ENCODE measurements around the gene CD1D. TPM values are rescaled to one million over a fixed set of nuclear protein-coding genes. Genes with fewer than 3 reads are reported as not detected.

The CD1D gene
- total and polyA plus RNA-seq, 7 experiments from 2014 or later, result 0.09 to 13.2 (median 0.93) TPM; not detected in 3

- H3K4me1 ChIP-seq (ENCODE audit: control insufficient read depth in 2 of 2, insufficient read depth in 2 of 2, low read length in 2 of 2), result peaks cover 9 to 12% of the 10 kb centered on the region in 2 donors
- H3K4me3 ChIP-seq (ENCODE audit: low read length), result no peak overlapping the region
- Mint-ChIP-seq H3K9me3 (peaks cover 0 to 4% (median 0%) of the 10 kb centered on the region in 11 donors), H3K27me3 (peaks cover 0 to 14% (median 10%) of the 10 kb centered on the region in 5 donors), H3K36me3 (peaks cover 0 to 4% (median 0%) of the 10 kb centered on the region in 5 donors), H3K4me3 (no peak overlapping the region), H3K4me1 (peaks cover 20 to 29% (median 27%) of the 10 kb centered on the region in 7 donors), H3K27ac (no peak overlapping the region)
- ATAC-seq (no peak), DNase-seq (no peak)
- ChIA-PET POLR2A (no interaction called here), CTCF (no interaction called here)
- H3K36me3 ChIP-seq (ENCODE audit: control insufficient read depth in 2 of 3, insufficient read depth in 3 of 3, low read length in 3 of 3), result peaks cover 0 to 4% (median 0%) of the 10 kb centered on the region in 3 experiments
- no peak overlapping the region for H3K27ac ChIP-seq (ENCODE audit: low read depth, low read length)
- no peaks in the 10 kb centered on the region for H3K9me3 ChIP-seq (ENCODE audit: control insufficient read depth in 2 of 3, low read length in 3 of 3)
- H3K27me3 ChIP-seq (ENCODE audit: control insufficient read depth in 2 of 2, insufficient read depth in 2 of 2, low read length in 2 of 2), result no peaks in the 10 kb centered on the region
- intact Hi-C loops (cut with micrococcal nuclease), result no loop called here
Observed at GRCh38 chr1:158153179-158153578, 27.5 kb upstream of the CD1D start.

- no peak overlapping the region for H3K4me3 Mint-ChIP-seq
- Histone ChIP-seq H3K27me3 (ENCODE audit: control insufficient read depth in 2 of 2, insufficient read depth in 2 of 2, low read length in 2 of 2) (no peaks in the 10 kb centered on the region), H3K27ac (ENCODE audit: low read depth, low read length) (no peak overlapping the region), H3K4me1 (ENCODE audit: control insufficient read depth in 2 of 2, insufficient read depth in 2 of 2, low read length in 2 of 2) (peaks cover 9 to 12% of the 10 kb centered on the region in 2 donors), H3K9me3 (ENCODE audit: control insufficient read depth in 2 of 3, low read length in 3 of 3) (no peaks in the 10 kb centered on the region), H3K36me3 (ENCODE audit: control insufficient read depth in 2 of 3, insufficient read depth in 3 of 3, low read length in 3 of 3) (peaks cover 0 to 4% (median 0%) of the 10 kb centered on the region in 3 experiments), H3K4me3 (ENCODE audit: low read length) (no peak overlapping the region)
- H3K4me1 Mint-ChIP-seq, result peaks cover 17 to 22% (median 21%) of the 10 kb centered on the region in 7 donors
- ATAC-seq (no peak), DNase-seq (no peak)
- peaks cover 0 to 3% (median 0%) of the 10 kb centered on the region in 11 donors for H3K9me3 Mint-ChIP-seq
- ChIA-PET CTCF (interaction anchor here (0.7 kb wide), 1 partner anchor 58 kb away, joined by 4 read pairs; no protein-coding TSS in a partner anchor), POLR2A (no interaction called here)
- H3K27me3 Mint-ChIP-seq, result peaks cover 6 to 20% (median 10%) of the 10 kb centered on the region in 5 donors
- H3K36me3 Mint-ChIP-seq, result peaks cover 0 to 4% (median 0%) of the 10 kb centered on the region in 5 donors
- intact Hi-C loops (cut with micrococcal nuclease), result no loop called here
- no peak overlapping the region for H3K27ac Mint-ChIP-seq
Observed at GRCh38 chr1:158153746-158154444, 26.8 kb upstream of the CD1D start.

GRCh38 chr1:158154501-158154900 lies 26.2 kb upstream of the CD1D start:
- intact Hi-C loops (cut with micrococcal nuclease), result no loop called here
- CTCF ChIA-PET, result interaction anchor here (0.7 kb wide), 1 partner anchor 58 kb away, joined by 4 read pairs; no protein-coding TSS in a partner anchor

GRCh38 chr1:158155673-158156072 lies 25.0 kb upstream of the CD1D start:
- peaks cover 0 to 4% (median 0%) of the 10 kb centered on the region in 5 donors for H3K36me3 Mint-ChIP-seq
- no peak for ATAC-seq
- no peak for DNase-seq
- no peaks in the 10 kb centered on the region for H3K36me3 ChIP-seq (ENCODE audit: control insufficient read depth in 2 of 3, insufficient read depth in 3 of 3, low read length in 3 of 3)
- H3K4me3 ChIP-seq (ENCODE audit: low read length), result no peak overlapping the region
- H3K9me3 ChIP-seq (ENCODE audit: control insufficient read depth in 2 of 3, low read length in 3 of 3), result no peaks in the 10 kb centered on the region
- intact Hi-C loops (cut with micrococcal nuclease), result no loop called here
- H3K27ac ChIP-seq (ENCODE audit: low read depth, low read length), result no peak overlapping the region
- H3K27me3 Mint-ChIP-seq, result peaks cover 12 to 24% (median 14%) of the 10 kb centered on the region in 5 donors
- peaks cover 0 to 2% (median 0%) of the 10 kb centered on the region in 11 donors for H3K9me3 Mint-ChIP-seq
- CTCF ChIA-PET, result no interaction called here
- no peak overlapping the region for H3K27ac Mint-ChIP-seq
- peaks cover 3 to 7% (median 4%) of the 10 kb centered on the region in 7 donors for H3K4me1 Mint-ChIP-seq
- H3K4me1 ChIP-seq (ENCODE audit: control insufficient read depth in 2 of 2, insufficient read depth in 2 of 2, low read length in 2 of 2), result peaks cover 0 to 1% of the 10 kb centered on the region in 2 donors
- POLR2A ChIA-PET, result interaction anchor here (1.5 kb wide), 1 partner anchor 28 kb away, joined by 5 read pairs; no protein-coding TSS in a partner anchor
- H3K4me3 Mint-ChIP-seq, result no peak overlapping the region
- no peaks in the 10 kb centered on the region for H3K27me3 ChIP-seq (ENCODE audit: control insufficient read depth in 2 of 2, insufficient read depth in 2 of 2, low read length in 2 of 2)

More at GRCh38 chr1:158154501-158154900, 26.2 kb upstream of the CD1D start:
- no peak for DNase-seq
- H3K36me3 Mint-ChIP-seq, result peaks cover 0 to 4% (median 0%) of the 10 kb centered on the region in 5 donors
- Histone ChIP-seq H3K4me3 (ENCODE audit: low read length) (no peak overlapping the region), H3K4me1 (ENCODE audit: control insufficient read depth in 2 of 2, insufficient read depth in 2 of 2, low read length in 2 of 2) (peaks cover 8 to 9% of the 10 kb centered on the region in 2 donors), H3K27me3 (ENCODE audit: control insufficient read depth in 2 of 2, insufficient read depth in 2 of 2, low read length in 2 of 2) (no peaks in the 10 kb centered on the region), H3K9me3 (ENCODE audit: control insufficient read depth in 2 of 3, low read length in 3 of 3) (no peaks in the 10 kb centered on the region), H3K27ac (ENCODE audit: low read depth, low read length) (no peak overlapping the region), H3K36me3 (ENCODE audit: control insufficient read depth in 2 of 3, insufficient read depth in 3 of 3, low read length in 3 of 3) (peaks cover 0 to 4% (median 0%) of the 10 kb centered on the region in 3 experiments)
- H3K27ac Mint-ChIP-seq, result no peak overlapping the region
- peaks cover 14 to 16% (median 15%) of the 10 kb centered on the region in 7 donors for H3K4me1 Mint-ChIP-seq
- ATAC-seq, result no peak
- POLR2A ChIA-PET, result no interaction called here
- no peak overlapping the region for H3K4me3 Mint-ChIP-seq
- H3K27me3 Mint-ChIP-seq, result peaks cover 6 to 20% (median 10%) of the 10 kb centered on the region in 5 donors
- H3K9me3 Mint-ChIP-seq, result peaks cover 0 to 3% (median 0%) of the 10 kb centered on the region in 11 donors

- Histone ChIP-seq H3K27ac (ENCODE audit: low read depth, low read length) (no peak overlapping the region), H3K4me1 (ENCODE audit: control insufficient read depth in 2 of 2, insufficient read depth in 2 of 2, low read length in 2 of 2) (no peaks in the 10 kb centered on the region), H3K27me3 (ENCODE audit: control insufficient read depth in 2 of 2, insufficient read depth in 2 of 2, low read length in 2 of 2) (no peaks in the 10 kb centered on the region), H3K36me3 (ENCODE audit: control insufficient read depth in 2 of 3, insufficient read depth in 3 of 3, low read length in 3 of 3) (no peaks in the 10 kb centered on the region), H3K9me3 (ENCODE audit: control insufficient read depth in 2 of 3, low read length in 3 of 3) (no peaks in the 10 kb centered on the region), H3K4me3 (ENCODE audit: low read length) (no peak overlapping the region)
- ChIA-PET POLR2A (no interaction called here), CTCF (no interaction called here)
- Mint-ChIP-seq H3K4me3 (no peak overlapping the region), H3K27me3 (peaks cover 34 to 53% (median 40%) of the 10 kb centered on the region in 5 donors), H3K27ac (no peak overlapping the region), H3K9me3 (peaks cover 0 to 2% (median 0%) of the 10 kb centered on the region in 11 donors), H3K36me3 (no peaks in the 10 kb centered on the region), H3K4me1 (peaks cover 0 to 5% (median 0%) of the 10 kb centered on the region in 7 donors)
- DNase-seq (no peak), ATAC-seq (no peak)
- intact Hi-C loops (cut with micrococcal nuclease), result no loop called here
Observed at GRCh38 chr1:158159597-158159996, 21.1 kb upstream of the CD1D start.

GRCh38 chr1:158161446-158161845 lies 19.2 kb upstream of the CD1D start:
- Mint-ChIP-seq H3K27me3 (peaks cover 27 to 62% (median 53%) of the 10 kb centered on the region in 5 donors), H3K9me3 (peaks cover 0 to 2% (median 0%) of the 10 kb centered on the region in 11 donors), H3K27ac (no peak overlapping the region), H3K36me3 (no peaks in the 10 kb centered on the region), H3K4me3 (no peak overlapping the region), H3K4me1 (peaks cover 0 to 5% (median 0%) of the 10 kb centered on the region in 7 donors)
- no peaks in the 10 kb centered on the region for H3K36me3 ChIP-seq (ENCODE audit: control insufficient read depth in 2 of 3, insufficient read depth in 3 of 3, low read length in 3 of 3)
- intact Hi-C loops (cut with micrococcal nuclease), result no loop called here
- DNase-seq (no peak), ATAC-seq (no peak)
- H3K4me3 ChIP-seq (ENCODE audit: low read length), result no peak overlapping the region
- H3K27me3 ChIP-seq (ENCODE audit: control insufficient read depth in 2 of 2, insufficient read depth in 2 of 2, low read length in 2 of 2), result no peaks in the 10 kb centered on the region
- ChIA-PET CTCF (no interaction called here), POLR2A (no interaction called here)
- H3K9me3 ChIP-seq (ENCODE audit: control insufficient read depth in 2 of 3, low read length in 3 of 3), result no peaks in the 10 kb centered on the region
- no peak overlapping the region for H3K27ac ChIP-seq (ENCODE audit: low read depth, low read length)
- H3K4me1 ChIP-seq (ENCODE audit: control insufficient read depth in 2 of 2, insufficient read depth in 2 of 2, low read length in 2 of 2), result no peaks in the 10 kb centered on the region

All from naive thymus-derived CD4-positive, alpha-beta T cell (primary cell).